COLO668 (cell line): ENCODE data around the gene CWC25.
"Not testable (repeated sequence)": the region's sequence is repeated elsewhere in the genome, so short reads cannot be mapped to it uniquely, and the experiment has no call there.

Experiments
- DNase-seq: peaks from one replicate; lab custom pipeline; 2025; ENCODE audit not compliant: unreplicated experiment; lab: John Stamatoyannopoulos, UW

CWC25 gene

GRCh38 chr17:38790148-38790707 lies 34.9 kb downstream of the CWC25 start:
- DNase-seq: not testable (repeated sequence)

- no peak for DNase-seq
Measured at GRCh38 chr17:38789185-38789584, 35.9 kb downstream of the CWC25 start.

GRCh38 chr17:38787999-38788398 lies 37.1 kb downstream of the CWC25 start:
- not testable (repeated sequence) for DNase-seq

GRCh38 chr17:38786372-38786771 lies 38.7 kb downstream of the CWC25 start:
- no peak for DNase-seq

GRCh38 chr17:38783227-38783626 lies 41.9 kb downstream of the CWC25 start:
- DNase-seq: no peak

- DNase-seq: no peak
Measured at GRCh38 chr17:38779965-38780752, 45.0 kb downstream of the CWC25 start.

GRCh38 chr17:38777641-38778250 lies 47.4 kb downstream of the CWC25 start:
- DNase-seq: no peak

GRCh38 chr17:38773258-38773657 lies 51.9 kb downstream of the CWC25 start:
- DNase-seq: no peak

- DNase-seq: no peak
Measured at GRCh38 chr17:38768417-38768816, 56.7 kb downstream of the CWC25 start.

- no peak for DNase-seq
Measured at GRCh38 chr17:38766341-38766740, 58.8 kb downstream of the CWC25 start.

GRCh38 chr17:38762231-38762630 lies 62.9 kb downstream of the CWC25 start:
- no peak for DNase-seq

- DNase-seq: peak; percentile 15
Measured at GRCh38 chr17:38761612-38762011, 63.5 kb downstream of the CWC25 start.

GRCh38 chr17:38753071-38753506 lies 72.0 kb downstream of the CWC25 start:
- DNase-seq: no peak

- peak; percentile 94 for DNase-seq
Measured at GRCh38 chr17:38752308-38753070, 72.6 kb downstream of the CWC25 start, which contains the start of gene PSMB3. Gene PSMB3, plus strand, starts transcription at chr17:38752741. Its CDS starts 86 bp downstream, at chr17:38752827.

GRCh38 chr17:38751808-38752307 lies 73.3 kb downstream of the CWC25 start:
- DNase-seq: peak; percentile 62

- peak; percentile 22 for DNase-seq
Measured at GRCh38 chr17:38751144-38751807, 73.8 kb downstream of the CWC25 start.
